ENCODE results near the gene SOX9. TPM values are rescaled to one million over a fixed set of nuclear protein-coding genes. Genes with fewer than 3 reads are reported as not detected.

SOX9 gene
- total and polyA plus RNA-seq, 2 of the 8 experiments (the other 6 are each of a cell fraction or from before 2014, with no cell fraction given): 1.9 to 4.9 TPM

- TF ChIP-seq SP2 (IDR thresholded peaks at IDR 0.05; ENCODE audit: low read length): no peak
- no peak for TF ChIP-seq SIRT6 (IDR thresholded peaks at IDR 0.05; ENCODE audit: low read length)
Measured at GRCh38 chr17:72171703-72172667, 51.2 kb downstream of the SOX9 start (continued).
